ENCODE measurements around the gene MT1A. TPM values are rescaled to one million over a fixed set of nuclear protein-coding genes. Genes with fewer than 3 reads are reported as not detected.
A peak's percentile ranks its signal among the peaks of the same experiment; 100 is the strongest.

MT1A gene
- total RNA-seq, 1 donor from 2014 or later, result not detected

GRCh38 chr16:56610609-56611111 is 27.8 kb upstream of the MT1A start:
- no peak for DNase-seq (ENCODE audit: low spot score in 2 of 2, unreplicated experiment in 2 of 2)
- Mint-ChIP-seq H3K27me3 (ENCODE audit: low read depth) (peaks cover 36% of the 10 kb centered on the region), H3K4me1 (peaks cover 42% of the 10 kb centered on the region), H3K36me3 (no peaks in the 10 kb centered on the region), H3K27ac (no peak overlapping the region), H3K4me3 (peak overlapping the region; percentile 23), H3K9me3 (no peaks in the 10 kb centered on the region)
- TF ChIP-seq, protein P1, sequence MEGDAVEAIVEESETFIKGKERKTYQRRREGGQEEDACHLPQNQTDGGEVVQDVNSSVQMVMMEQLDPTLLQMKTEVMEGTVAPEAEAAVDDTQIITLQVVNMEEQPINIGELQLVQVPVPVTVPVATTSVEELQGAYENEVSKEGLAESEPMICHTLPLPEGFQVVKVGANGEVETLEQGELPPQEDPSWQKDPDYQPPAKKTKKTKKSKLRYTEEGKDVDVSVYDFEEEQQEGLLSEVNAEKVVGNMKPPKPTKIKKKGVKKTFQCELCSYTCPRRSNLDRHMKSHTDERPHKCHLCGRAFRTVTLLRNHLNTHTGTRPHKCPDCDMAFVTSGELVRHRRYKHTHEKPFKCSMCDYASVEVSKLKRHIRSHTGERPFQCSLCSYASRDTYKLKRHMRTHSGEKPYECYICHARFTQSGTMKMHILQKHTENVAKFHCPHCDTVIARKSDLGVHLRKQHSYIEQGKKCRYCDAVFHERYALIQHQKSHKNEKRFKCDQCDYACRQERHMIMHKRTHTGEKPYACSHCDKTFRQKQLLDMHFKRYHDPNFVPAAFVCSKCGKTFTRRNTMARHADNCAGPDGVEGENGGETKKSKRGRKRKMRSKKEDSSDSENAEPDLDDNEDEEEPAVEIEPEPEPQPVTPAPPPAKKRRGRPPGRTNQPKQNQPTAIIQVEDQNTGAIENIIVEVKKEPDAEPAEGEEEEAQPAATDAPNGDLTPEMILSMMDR (IDR thresholded peaks at IDR 0.05; ENCODE audit: unreplicated experiment), result no peak

- Mint-ChIP-seq H3K27me3 (ENCODE audit: low read depth) (peaks cover 39% of the 10 kb centered on the region), H3K9me3 (no peaks in the 10 kb centered on the region), H3K4me3 (no peak overlapping the region), H3K27ac (no peak overlapping the region), H3K36me3 (no peaks in the 10 kb centered on the region), H3K4me1 (peaks cover 42% of the 10 kb centered on the region)
- DNase-seq (ENCODE audit: low spot score in 2 of 2, unreplicated experiment in 2 of 2), result no peak
- TF ChIP-seq, protein P1 (IDR thresholded peaks at IDR 0.05; ENCODE audit: unreplicated experiment), result no peak
Observed at GRCh38 chr16:56611281-56611833, 27.1 kb upstream of the MT1A start.

GRCh38 chr16:56613706-56614105 is 24.8 kb upstream of the MT1A start:
- H3K36me3 Mint-ChIP-seq, result no peaks in the 10 kb centered on the region
- H3K4me1 Mint-ChIP-seq, result peaks cover 28% of the 10 kb centered on the region
- no peak overlapping the region for H3K27ac Mint-ChIP-seq
- H3K27me3 Mint-ChIP-seq (ENCODE audit: low read depth), result peaks cover 59% of the 10 kb centered on the region
- DNase-seq (ENCODE audit: low spot score in 2 of 2, unreplicated experiment in 2 of 2), result no peak
- no peak overlapping the region for H3K4me3 Mint-ChIP-seq
- TF ChIP-seq, protein P1 (IDR thresholded peaks at IDR 0.05; ENCODE audit: unreplicated experiment), result no peak
- no peaks in the 10 kb centered on the region for H3K9me3 Mint-ChIP-seq

DNA sequence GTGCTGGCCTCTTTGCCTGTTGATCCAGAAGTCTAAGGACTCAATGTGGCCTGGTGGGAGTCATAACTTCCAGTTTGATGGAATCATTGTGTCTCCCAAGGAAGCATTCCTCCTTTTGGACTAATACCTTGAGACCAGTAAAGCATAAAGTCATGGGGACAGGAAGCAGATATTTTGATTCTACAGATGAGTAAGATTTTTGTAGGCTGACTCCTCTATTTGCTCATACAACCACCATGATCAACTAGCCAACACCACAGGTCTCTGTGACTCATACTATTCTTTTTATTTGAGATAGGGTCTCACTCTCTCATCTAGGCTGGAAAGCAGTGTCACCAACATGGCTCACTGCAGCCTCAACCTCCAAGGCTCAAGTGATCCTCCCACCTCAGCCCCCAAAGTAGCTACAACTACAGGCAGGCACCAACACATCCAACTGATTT is 23.9 kb upstream of the MT1A start:
- no peak for DNase-seq (ENCODE audit: low spot score in 2 of 2, unreplicated experiment in 2 of 2)
- Mint-ChIP-seq H3K9me3 (no peaks in the 10 kb centered on the region), H3K36me3 (no peaks in the 10 kb centered on the region), H3K4me3 (no peak overlapping the region), H3K27me3 (ENCODE audit: low read depth) (peaks cover 58% of the 10 kb centered on the region), H3K4me1 (peaks cover 19% of the 10 kb centered on the region), H3K27ac (no peak overlapping the region)
- TF ChIP-seq, protein P1 (IDR thresholded peaks at IDR 0.05; ENCODE audit: unreplicated experiment), result no peak

DNA sequence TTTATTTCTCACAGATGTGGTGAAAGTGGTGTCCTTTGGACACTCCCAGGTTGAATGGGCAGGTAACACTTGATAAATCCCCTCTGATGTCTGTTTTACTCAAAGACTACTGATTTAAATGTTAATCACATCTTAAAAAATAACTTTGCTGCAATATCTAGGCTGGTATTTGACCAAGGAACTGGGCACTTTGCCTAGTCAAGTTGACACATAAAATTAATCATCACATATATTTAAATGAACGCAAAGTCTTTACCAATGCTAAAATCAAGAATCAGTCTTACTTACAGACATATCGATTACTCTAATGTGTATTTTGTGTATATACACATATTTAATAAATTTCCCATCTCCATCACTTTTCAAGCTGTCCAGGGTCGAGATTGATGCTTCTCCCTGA is 23.1 kb upstream of the MT1A start:
- no peaks in the 10 kb centered on the region for H3K9me3 Mint-ChIP-seq
- peaks cover 13% of the 10 kb centered on the region for H3K4me1 Mint-ChIP-seq

More for the DNA sequence above, 23.1 kb upstream of the MT1A start:
- Mint-ChIP-seq H3K4me3 (no peak overlapping the region), H3K27ac (no peak overlapping the region), H3K27me3 (ENCODE audit: low read depth) (peaks cover 60% of the 10 kb centered on the region), H3K36me3 (no peaks in the 10 kb centered on the region)
- DNase-seq (ENCODE audit: low spot score in 2 of 2, unreplicated experiment in 2 of 2), result no peak
- TF ChIP-seq, protein P1 (IDR thresholded peaks at IDR 0.05; ENCODE audit: unreplicated experiment), result no peak
